GM10248 (cell line): Measurements from ENCODE around the gene TNS1.

Experiments
- CTCF ChIA-PET: fragments of 300-600 bp; sonication (Branson Sonifier 250); formaldehyde crosslinking; extraction: SDS; loops from one replicate; lab custom pipeline; 2021; ENCODE audit warnings: antibody characterized with exemption; lab: Yijun Ruan, JAX
- POLR2A ChIA-PET: fragments of 350-650 bp; sonication (Branson Sonifier 250); formaldehyde crosslinking; extraction: SDS; loops from one replicate; lab custom pipeline; 2020; ENCODE audit warnings: antibody characterized with exemption; lab: Yijun Ruan, JAX
- DNase-seq: peaks from one replicate; pipeline ENCODE4 v3.0.0; 2012; ENCODE audit errors: extremely low spot score
- TF ChIP-seq, protein P1 (sequence below): IDR thresholded peaks from 2 replicates; pipeline ENCODE4 v1.5.1; 2012; ENCODE audit warnings: mild to moderate bottlenecking, low read depth; ENCODE audit errors: extremely low read depth, missing control alignments, control extremely low read depth

TNS1 gene

DNA sequence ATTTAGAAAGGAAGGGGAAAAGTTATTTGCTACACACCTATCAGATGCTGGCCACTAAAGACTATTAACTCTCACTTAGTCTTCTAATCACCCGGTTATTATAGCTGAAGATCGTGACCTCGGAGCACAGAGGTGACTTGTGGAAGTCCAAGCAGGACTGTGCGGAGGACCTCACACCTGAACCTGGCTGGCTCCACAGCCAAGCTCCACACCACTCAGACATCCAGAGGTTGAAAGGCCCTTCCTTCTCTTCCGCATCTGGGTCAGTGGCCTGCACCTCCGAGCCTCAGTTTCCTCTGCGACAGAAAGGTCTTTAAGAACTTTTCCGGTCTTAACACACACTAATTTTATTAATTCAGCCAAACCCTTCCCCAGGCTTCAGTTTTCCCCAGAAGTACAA, 57.9 kb downstream of the TNS1 start:
- ChIA-PET CTCF (interaction anchor here (0.6 to 1.1 kb wide), 2 partner anchors 12 to 40 kb away, joined by 3 read pairs; no protein-coding TSS in a partner anchor), POLR2A (no interaction called here)
- DNase-seq: no peak
- TF ChIP-seq, protein P1, sequence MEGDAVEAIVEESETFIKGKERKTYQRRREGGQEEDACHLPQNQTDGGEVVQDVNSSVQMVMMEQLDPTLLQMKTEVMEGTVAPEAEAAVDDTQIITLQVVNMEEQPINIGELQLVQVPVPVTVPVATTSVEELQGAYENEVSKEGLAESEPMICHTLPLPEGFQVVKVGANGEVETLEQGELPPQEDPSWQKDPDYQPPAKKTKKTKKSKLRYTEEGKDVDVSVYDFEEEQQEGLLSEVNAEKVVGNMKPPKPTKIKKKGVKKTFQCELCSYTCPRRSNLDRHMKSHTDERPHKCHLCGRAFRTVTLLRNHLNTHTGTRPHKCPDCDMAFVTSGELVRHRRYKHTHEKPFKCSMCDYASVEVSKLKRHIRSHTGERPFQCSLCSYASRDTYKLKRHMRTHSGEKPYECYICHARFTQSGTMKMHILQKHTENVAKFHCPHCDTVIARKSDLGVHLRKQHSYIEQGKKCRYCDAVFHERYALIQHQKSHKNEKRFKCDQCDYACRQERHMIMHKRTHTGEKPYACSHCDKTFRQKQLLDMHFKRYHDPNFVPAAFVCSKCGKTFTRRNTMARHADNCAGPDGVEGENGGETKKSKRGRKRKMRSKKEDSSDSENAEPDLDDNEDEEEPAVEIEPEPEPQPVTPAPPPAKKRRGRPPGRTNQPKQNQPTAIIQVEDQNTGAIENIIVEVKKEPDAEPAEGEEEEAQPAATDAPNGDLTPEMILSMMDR: no peak

DNA sequence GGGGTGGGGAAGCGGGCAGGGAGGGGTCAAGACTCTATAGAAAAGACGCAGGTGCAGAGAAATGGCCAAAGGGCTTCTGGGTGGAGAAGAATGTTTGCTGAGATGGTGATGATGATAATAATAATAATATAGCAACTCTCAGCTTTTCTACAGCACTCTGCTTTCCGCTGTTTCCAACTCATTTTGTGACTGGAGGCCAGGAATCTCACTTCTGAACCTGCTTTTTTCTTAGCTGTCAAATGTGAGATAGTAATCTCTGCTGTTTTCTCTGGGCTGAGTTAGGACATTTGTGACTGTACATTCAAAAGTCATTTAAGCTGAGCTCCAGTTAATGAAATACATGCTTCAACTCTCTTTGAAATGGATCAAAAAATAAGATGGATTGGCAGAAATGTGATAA, 58.4 kb downstream of the TNS1 start:
- ChIA-PET CTCF (interaction anchor here (1.1 kb wide), 1 partner anchor 12 kb away, joined by 3 read pairs; no protein-coding TSS in a partner anchor), POLR2A (no interaction called here)
- no peak for DNase-seq
- TF ChIP-seq, protein P1: no peak

DNA sequence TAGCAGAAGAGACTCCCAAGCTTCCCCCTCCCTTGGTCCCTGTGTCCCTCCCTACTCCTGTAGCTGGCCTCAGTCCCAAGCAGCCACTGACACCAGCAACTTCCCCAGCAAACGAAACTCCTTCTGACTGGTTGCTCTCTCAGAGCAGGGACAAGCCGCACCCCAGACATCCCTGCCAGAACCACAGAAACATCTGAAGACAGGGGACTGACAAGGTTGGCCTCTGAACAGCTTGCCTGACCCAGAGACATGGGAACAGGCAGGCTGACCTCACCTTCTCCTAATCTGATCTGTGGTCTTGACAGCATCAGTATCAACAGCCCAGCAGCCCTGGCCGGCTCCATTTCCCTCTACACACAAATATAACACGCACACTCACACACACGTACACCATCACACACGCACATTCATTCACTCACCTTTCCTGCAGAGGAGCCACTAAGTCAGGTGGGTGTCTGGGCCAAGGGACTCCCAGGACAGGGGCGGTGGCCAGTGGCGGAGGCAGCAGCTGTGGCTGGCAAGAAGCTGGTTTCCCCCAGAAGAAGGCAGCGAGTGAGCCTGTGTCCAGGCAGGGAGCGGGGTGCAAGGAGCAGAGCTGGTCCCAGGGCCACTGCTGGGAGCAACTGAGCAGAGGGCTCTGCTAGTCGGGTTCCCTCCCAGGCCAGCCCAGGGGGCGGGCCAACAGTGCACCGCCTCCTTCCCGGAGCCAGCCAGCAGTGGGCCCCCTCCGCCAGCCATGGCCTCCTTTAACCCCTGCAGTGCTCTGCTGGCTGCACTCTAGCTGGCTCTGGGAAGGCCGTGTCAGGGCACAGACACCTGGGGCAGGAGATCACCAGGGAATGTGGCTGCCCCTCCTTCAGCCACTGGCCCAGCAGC, 59.1 kb downstream of the TNS1 start:
- TF ChIP-seq, protein P1: no peak
- ChIA-PET POLR2A (no interaction called here), CTCF (interaction anchor here (1.5 kb wide), 1 partner anchor 46 kb away, joined by 3 read pairs; no protein-coding TSS in a partner anchor)
- no peak for DNase-seq

DNA sequence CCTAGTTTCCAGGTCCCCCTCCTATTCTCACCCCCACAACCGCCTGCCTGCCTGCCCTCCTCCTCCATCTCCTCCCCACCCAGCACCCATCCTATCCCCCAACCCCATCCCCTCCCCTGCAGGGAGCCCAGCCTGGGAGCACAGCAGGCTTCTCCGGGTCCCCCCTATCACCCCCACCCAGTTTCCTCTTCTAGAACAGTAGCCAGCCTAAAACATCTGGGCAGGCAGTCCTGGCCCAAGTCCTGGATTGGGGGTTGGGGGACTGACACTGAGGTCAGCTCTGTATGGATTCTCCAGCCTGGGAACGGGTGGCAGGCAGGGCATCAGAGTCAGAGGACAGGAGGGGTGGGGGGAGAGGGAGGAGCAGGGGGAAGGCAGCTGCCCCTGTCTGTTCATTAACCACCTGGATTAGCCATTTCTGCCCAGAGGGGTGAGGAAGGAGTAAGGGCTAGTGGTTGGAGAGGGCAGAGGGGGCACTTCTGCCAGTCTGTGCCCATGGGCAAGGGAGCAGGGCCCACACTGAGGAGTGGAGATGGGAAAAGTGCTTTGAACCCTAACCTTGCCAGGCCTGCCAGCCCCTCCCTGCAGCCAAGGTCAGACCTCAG, 60.0 kb downstream of the TNS1 start:
- DNase-seq: no peak
- TF ChIP-seq, protein P1: no peak
- ChIA-PET POLR2A (no interaction called here), CTCF (interaction anchor here (1.5 kb wide), 1 partner anchor 47 kb away, joined by 3 read pairs; no protein-coding TSS in a partner anchor)

DNA sequence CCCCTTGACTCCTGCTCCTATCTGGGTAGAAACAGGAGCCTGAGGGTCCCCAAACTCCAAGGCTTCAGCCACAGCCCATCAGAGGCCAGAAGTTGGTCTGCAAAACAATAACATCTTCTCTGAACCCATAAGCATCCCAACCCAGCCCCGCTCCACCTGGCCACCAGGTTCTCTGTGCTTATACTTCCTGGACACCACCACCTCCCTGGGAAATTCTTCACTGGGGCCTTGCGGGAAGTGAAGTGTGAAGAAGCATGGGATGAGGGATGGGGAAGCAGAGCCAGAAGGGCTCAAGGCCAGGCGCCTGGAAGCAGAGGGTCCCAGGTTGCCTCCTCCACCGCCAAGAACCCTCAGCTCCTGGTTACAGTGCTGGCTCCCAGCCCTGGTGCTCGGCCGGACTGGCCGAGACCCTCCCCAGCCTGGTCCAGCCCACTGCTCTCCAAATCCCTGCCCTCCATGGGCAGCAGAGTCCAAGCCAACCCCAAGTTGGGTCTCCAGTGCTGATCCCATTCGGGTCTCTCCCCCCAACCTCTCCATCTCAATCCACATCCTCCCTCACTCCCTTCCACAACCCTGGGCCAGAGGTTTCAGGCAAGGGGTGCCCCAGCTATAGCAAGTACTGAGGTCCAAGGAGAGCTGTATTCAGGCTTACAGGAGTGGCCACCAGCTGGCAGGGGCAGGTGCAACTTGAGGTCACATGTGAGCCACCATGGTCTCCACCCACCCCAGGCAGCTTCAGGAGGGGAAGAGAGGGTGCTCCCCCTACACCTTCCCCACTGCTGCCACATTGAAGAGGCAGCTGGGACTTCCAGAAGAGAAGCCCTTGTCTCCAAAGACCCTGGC, 60.7 kb downstream of the TNS1 start:
- ChIA-PET CTCF (interaction anchor here (1.5 kb wide), 1 partner anchor 47 kb away, joined by 3 read pairs; no protein-coding TSS in a partner anchor), POLR2A (no interaction called here)
- TF ChIP-seq, protein P1: no peak
- no peak for DNase-seq

DNA sequence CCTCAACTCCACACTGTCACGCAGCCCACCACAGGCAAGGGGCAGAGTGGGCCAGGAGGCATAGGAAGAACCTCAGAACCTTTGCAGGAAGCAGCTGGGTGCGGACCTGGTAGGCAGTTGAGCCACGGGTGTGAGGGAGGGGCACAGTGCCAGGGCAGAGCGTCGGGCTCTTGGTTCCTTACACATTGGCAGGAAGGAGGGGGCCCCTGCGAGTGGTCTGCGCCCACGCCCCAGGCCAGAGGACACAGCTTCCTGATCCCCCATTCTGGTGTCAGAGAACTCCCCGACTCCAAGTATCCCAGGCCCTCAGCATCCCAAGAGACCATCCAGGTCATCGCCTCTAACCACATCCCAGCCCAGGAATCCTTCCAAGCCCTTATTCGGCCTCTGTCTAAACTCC, 61.5 kb downstream of the TNS1 start:
- TF ChIP-seq, protein P1: no peak
- CTCF ChIA-PET: no interaction called here

More for the DNA sequence above, 61.5 kb downstream of the TNS1 start:
- DNase-seq: no peak
- POLR2A ChIA-PET: no interaction called here
